Activated CD4-positive, alpha-beta T cell treated with anti-CD3 and anti-CD28 coated beads for 36 hours (primary cell): ENCODE data around the gene PADI3. TPM values are rescaled to one million over a fixed set of nuclear protein-coding genes. Genes with fewer than 3 reads are reported as not detected.

Source experiments
- ATAC-seq: fragments of 200-7000 bp; cut with Tn5 transposase; one replicate; pipeline ENCODE4 v1.10.0; 2021; ENCODE audit warnings: mild to moderate bottlenecking, moderate library complexity
- CTCF ChIA-PET: fragments of 350-600 bp; sonication (Branson Sonifier 250); formaldehyde crosslinking; loops from one replicate; lab custom pipeline; 2021; ENCODE audit warnings: antibody characterized with exemption; lab: Charles Lee
- POLR2A ChIA-PET: fragments of 350-600 bp; sonication (Branson Sonifier 250); formaldehyde crosslinking; loops from one replicate; lab custom pipeline; 2021; ENCODE audit warnings: antibody characterized with exemption, inconsistent platforms; lab: Charles Lee
- DNase-seq: peaks from one replicate; pipeline ENCODE4 v3.0.0-alpha.2; 2020
- H3K27ac Mint-ChIP-seq: one replicate; pipeline ENCODE4 v1.8.0; 2021; ENCODE audit warnings: mixed read lengths
- H3K27me3 Mint-ChIP-seq: one replicate; pipeline ENCODE4 v1.8.0; 2021; ENCODE audit warnings: mixed read lengths
- H3K36me3 Mint-ChIP-seq: one replicate; pipeline ENCODE4 v1.8.0; 2021; ENCODE audit warnings: low read depth, mixed read lengths
- H3K4me1 Mint-ChIP-seq: one replicate; pipeline ENCODE4 v1.8.0; 2021; ENCODE audit warnings: mixed read lengths
- H3K4me3 Mint-ChIP-seq: one replicate; pipeline ENCODE4 v1.8.0; 2021; ENCODE audit warnings: mild to moderate bottlenecking, moderate library complexity, mixed read lengths
- H3K9me3 Mint-ChIP-seq: one replicate; pipeline ENCODE4 v1.8.0; 2021; ENCODE audit warnings: low read depth, mixed read lengths
- intact Hi-C, 2 experiments: fragments of 100-400 bp; cut with DNase I in 1 of 2; cut with micrococcal nuclease in 1 of 2; formaldehyde crosslinking; loops; one replicate each; pipeline versions ENCODE4 v1.14.2 to v1.15.1; 2022 to 2024; cut with DNase I, micrococcal nuclease
- total RNA-seq, 2 experiments: library from RNA; stranded (reverse); gene quantifications; one replicate each; pipeline ENCODE4 v1.2.3, GENCODE V29; 2021

The PADI3 gene
- total RNA-seq, 2 experiments from 2014 or later, result not detected

DNA sequence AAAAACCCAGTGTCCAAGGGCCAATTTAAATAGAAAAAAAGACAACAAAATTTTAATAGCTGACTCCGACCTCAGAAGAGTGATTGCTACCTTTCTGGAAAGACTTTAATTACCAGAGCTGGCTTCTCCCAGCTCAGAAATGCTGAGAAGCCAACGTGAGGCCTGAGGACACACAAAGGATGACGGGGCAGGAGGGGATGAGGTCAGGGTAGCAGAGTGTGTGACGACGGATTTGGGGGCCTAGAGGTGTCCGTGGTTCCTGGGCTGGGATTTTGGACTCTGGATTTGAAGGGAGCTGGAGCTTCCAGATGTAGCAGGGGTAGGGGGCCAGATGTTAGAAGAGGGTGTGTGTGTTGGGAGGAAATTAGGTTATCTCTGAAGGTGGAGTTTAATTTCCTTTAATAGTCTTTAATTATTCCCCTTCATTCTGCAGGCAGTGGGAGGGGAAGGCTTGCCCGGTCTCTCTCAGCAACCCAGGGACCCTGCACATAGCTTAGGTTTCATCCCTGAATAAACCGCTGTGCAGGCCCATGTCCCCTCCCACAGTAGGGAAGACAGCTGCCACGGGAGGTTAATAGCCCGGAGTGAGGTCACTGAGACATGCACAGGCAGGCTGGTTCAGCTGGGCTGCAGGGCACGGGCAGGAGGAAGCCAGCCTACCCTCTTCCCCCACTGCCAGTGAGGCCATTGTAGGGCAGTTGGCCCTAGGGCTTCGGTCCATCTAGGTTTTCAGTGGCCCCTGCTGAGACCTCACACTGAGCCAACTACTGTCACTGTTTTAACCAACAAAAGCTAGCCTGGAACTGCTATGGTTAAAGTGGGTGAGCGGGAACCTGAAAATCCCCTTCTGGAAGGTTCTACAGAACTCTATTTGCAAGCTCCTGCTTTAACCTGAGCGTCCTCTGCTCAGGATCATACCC, 3.8 kb upstream of the PADI3 start:
- Mint-ChIP-seq H3K4me1 (no peaks in the 10 kb centered on the region), H3K27me3 (peaks cover 2% of the 10 kb centered on the region), H3K27ac (no peak overlapping the region), H3K4me3 (no peak overlapping the region), H3K36me3 (no peaks in the 10 kb centered on the region), H3K9me3 (no peaks in the 10 kb centered on the region)
- intact Hi-C loops, result no loop called here
- no peak for ATAC-seq
- no peak for DNase-seq
- ChIA-PET CTCF (interaction anchor here (0.9 to 2.2 kb wide), 4 partner anchors 7 to 170 kb away, joined by 3 to 10 read pairs (median 4); no protein-coding TSS in a partner anchor), POLR2A (interaction anchor here (0.6 kb wide), 1 partner anchor 35 kb away, joined by 4 read pairs; no protein-coding TSS in a partner anchor)

DNA sequence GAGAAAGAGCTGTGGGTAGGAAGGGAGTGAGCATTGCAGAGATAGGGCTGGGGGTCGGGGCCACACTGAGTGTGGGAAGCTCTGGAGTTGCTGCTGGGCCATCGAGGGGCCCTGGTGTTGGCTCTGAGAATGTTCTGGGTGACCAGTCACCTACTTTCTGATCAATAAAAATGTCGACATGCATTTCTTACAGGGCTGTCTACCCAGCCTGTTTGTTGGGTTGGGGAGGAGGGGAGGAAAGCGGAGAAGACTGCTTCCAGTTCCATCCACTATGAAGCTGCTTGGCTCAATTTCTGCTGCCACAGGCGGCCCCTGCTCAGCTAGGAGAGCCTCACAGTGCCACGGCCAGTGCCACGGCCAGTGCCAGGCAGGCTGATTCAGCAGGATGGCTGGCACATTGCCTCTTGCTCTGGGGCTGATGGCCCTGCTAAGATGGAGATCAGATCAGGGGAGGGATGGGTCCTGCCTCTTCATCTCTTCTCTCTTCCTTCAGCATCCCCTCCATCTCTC, 3.0 kb upstream of the PADI3 start:
- CTCF ChIA-PET, result interaction anchor here (0.7 to 2.2 kb wide), 5 partner anchors 8 to 202 kb away, joined by 3 to 10 read pairs (median 4); no protein-coding TSS in a partner anchor
- Mint-ChIP-seq H3K36me3 (no peaks in the 10 kb centered on the region), H3K9me3 (no peaks in the 10 kb centered on the region), H3K27me3 (peaks cover 5% of the 10 kb centered on the region), H3K4me1 (no peaks in the 10 kb centered on the region), H3K27ac (no peak overlapping the region), H3K4me3 (no peak overlapping the region)
- intact Hi-C loops, result no loop called here
- ATAC-seq (no peak), DNase-seq (no peak)
- POLR2A ChIA-PET, result no interaction called here

DNA sequence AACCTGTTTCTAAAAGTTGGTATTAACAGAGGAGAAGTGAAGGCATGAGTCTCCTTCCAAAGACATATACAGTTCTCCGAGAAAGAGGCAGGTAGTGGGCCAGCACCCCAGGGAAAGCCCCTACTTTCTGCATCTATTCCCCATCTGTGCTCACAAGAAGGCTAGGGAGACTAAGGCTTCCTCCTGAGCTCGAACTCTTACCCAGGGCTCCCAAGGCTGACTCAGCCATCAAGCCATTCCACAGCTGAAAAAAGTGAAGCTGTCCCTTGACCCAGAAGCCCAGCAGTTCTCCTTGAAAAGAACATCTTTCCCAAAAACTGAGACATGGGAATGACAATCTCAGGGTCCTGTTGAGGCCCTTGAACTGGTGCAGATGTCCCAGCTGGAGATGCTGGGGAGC, 1.9 kb upstream of the PADI3 start:
- no peak for DNase-seq
- intact Hi-C loops, result no loop called here
- ATAC-seq, result no peak
- Mint-ChIP-seq H3K9me3 (no peaks in the 10 kb centered on the region), H3K36me3 (no peaks in the 10 kb centered on the region), H3K27me3 (peaks cover 3% of the 10 kb centered on the region), H3K27ac (no peak overlapping the region), H3K4me1 (no peaks in the 10 kb centered on the region), H3K4me3 (no peak overlapping the region)
- POLR2A ChIA-PET, result no interaction called here
- CTCF ChIA-PET, result interaction anchor here (0.6 to 2.2 kb wide), 5 partner anchors 9 to 122 kb away, joined by 3 to 10 read pairs (median 5); no protein-coding TSS in a partner anchor

DNA sequence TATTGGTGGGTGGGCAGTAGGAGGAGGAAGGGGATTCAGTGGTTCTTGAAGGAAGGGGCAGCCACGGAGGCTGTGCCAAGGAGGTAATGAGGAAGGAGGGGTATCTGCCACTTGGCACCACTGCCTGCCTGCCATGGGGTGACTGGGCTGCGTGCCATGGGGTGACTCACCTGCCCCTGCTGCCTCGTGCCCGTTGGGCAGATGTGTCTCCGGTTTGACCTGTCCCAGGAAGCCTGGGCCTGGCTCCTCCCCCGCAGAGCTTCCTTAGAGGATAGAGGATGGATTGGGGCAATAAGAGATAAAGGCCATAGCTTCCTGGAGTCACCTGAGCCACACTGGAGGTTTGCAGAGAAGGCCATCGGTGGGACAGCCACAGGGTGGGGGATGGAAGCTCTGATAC, 1.7 kb downstream of the PADI3 start:
- CTCF ChIA-PET, result no interaction called here
- Mint-ChIP-seq H3K4me1 (no peaks in the 10 kb centered on the region), H3K27ac (no peak overlapping the region), H3K4me3 (no peak overlapping the region), H3K36me3 (no peaks in the 10 kb centered on the region), H3K9me3 (no peaks in the 10 kb centered on the region), H3K27me3 (peaks cover 4% of the 10 kb centered on the region)
- DNase-seq (no peak), ATAC-seq (no peak)
- POLR2A ChIA-PET, result no interaction called here
- intact Hi-C loops, result no loop called here

DNA sequence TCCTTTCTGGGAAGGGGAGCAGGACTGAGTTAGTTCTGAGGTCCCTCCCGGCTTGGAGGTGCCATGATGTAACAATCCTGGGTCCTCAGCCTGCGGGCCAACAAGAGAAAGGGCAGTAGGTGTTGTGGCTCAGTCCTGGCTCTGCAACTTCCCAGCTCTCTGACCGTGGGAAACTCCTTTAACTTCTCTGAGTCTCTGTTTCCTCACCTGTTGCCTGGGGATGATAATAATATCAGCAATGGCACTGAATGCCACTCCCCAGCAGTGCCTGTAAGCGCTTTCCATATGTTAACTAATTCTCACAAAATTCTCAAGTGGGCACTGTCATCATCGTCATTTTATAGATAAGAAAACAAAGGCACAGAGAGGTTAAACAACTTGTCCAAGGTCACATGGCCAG, 2.3 kb downstream of the PADI3 start:
- ChIA-PET POLR2A (no interaction called here), CTCF (no interaction called here)
- H3K4me3 Mint-ChIP-seq, result no peak overlapping the region
- H3K27ac Mint-ChIP-seq, result no peak overlapping the region
- peaks cover 4% of the 10 kb centered on the region for H3K27me3 Mint-ChIP-seq
- no peaks in the 10 kb centered on the region for H3K9me3 Mint-ChIP-seq
- no peaks in the 10 kb centered on the region for H3K4me1 Mint-ChIP-seq
- intact Hi-C loops, result no loop called here
- ATAC-seq (no peak), DNase-seq (no peak)
- H3K36me3 Mint-ChIP-seq, result no peaks in the 10 kb centered on the region

DNA sequence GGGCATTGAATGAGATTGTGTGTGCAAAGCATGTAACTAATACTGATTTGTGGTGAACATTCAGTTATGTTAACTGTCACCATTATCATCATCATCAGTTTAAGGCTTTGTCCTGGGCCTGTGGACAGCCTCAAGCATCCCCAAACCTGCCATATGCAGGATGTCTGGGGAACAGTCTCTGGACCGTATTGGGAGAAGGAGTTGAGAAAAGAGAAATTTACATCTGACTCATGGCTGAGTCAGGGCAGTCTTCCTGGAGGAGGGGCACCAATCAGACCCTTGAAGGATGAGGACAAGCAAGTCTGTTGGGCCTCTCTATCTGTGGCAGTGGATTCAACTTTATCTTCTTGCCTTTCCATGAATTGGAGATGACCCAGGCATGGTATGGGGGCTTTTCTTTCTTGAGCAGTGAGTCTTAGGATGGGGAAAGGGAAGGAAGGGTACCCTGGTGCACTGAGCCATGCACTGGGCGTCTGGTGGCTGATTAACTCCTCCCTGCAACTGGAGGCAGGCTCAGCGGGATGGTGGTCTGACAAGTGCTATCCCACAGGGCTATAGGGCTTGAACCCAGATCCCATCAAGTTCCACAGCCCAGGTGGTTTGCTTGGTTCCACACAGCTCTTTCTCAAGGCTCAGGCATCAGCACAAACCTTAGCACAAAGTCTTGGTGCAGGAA, 2.9 kb downstream of the PADI3 start:
- H3K4me1 Mint-ChIP-seq, result no peaks in the 10 kb centered on the region
- no peak overlapping the region for H3K4me3 Mint-ChIP-seq
- H3K27me3 Mint-ChIP-seq, result peaks cover 4% of the 10 kb centered on the region
- POLR2A ChIA-PET, result no interaction called here
- intact Hi-C loops, result no loop called here
- no peaks in the 10 kb centered on the region for H3K36me3 Mint-ChIP-seq
- DNase-seq (no peak), ATAC-seq (no peak)
- no peaks in the 10 kb centered on the region for H3K9me3 Mint-ChIP-seq
- CTCF ChIA-PET, result no interaction called here
- no peak overlapping the region for H3K27ac Mint-ChIP-seq

DNA sequence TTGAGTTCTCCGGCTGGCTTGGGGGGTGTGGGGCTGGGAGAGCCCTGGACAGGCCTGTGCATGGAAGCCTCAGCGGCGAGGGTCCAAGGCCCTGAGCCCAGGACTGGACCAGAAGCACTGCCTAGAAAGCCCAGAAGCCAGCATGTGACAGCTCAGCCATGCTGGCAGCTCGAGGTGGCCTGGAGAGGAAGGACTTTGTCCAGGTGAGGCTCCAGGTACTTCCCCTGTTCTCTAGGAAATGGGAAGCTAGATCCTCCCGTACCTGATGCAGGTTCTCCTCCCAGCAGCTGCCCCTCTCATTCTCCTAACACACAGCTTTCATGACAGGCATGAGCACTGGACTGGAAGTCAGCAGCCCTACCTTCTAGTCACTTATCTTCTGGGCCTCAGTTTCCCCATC, 6.4 kb downstream of the PADI3 start:
- DNase-seq, result no peak
- H3K4me1 Mint-ChIP-seq, result no peaks in the 10 kb centered on the region
- intact Hi-C loops, result no loop called here

DNA sequence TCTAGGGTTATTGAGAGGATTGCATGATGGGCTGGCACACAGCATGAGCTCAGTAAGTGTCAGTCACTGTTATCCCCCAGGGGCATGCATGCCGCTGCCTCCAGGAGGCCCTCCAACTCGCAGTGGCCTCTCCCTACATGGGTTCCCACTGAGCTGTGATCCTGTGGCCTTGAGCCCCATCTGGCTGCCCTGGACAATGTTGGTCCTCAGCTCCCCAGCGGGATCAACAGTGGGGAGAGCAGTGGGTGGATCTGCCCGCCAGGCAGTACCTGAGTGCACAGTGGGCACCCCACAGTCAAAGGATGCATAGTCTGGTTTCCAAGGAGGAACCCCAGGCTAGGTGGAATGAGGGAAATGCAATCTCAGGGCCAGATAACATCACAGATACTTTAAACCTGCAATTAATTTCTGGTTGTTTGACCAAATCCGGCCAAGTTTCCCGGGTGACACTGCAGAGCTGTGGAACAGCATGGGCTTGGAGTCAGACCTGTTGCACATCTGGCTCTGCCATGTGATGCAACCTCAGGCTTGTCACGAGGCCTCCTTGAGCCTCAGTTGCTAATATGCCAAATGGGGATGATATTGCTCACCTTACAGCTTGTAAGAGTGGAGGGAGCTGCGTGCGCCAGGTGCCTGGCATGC, 9.3 kb downstream of the PADI3 start:
- ChIA-PET CTCF (interaction anchor here (0.6 to 1.2 kb wide), 3 partner anchors 21 to 219 kb away, joined by 3 to 5 read pairs (median 3); no protein-coding TSS in a partner anchor), POLR2A (no interaction called here)
- no peaks in the 10 kb centered on the region for H3K4me1 Mint-ChIP-seq
- H3K36me3 Mint-ChIP-seq, result no peaks in the 10 kb centered on the region
- H3K4me3 Mint-ChIP-seq, result no peak overlapping the region
- intact Hi-C loops, result no loop called here
- H3K9me3 Mint-ChIP-seq, result no peaks in the 10 kb centered on the region
- DNase-seq (no peak), ATAC-seq (no peak)
- peaks cover 3% of the 10 kb centered on the region for H3K27me3 Mint-ChIP-seq
- no peak overlapping the region for H3K27ac Mint-ChIP-seq

More for the DNA sequence above, 6.4 kb downstream of the PADI3 start:
- no peak overlapping the region for H3K4me3 Mint-ChIP-seq
- ChIA-PET POLR2A (no interaction called here), CTCF (interaction anchor here (1.0 kb wide), 1 partner anchor 8 kb away, joined by 5 read pairs; no protein-coding TSS in a partner anchor)
- H3K36me3 Mint-ChIP-seq, result no peaks in the 10 kb centered on the region
- no peak for ATAC-seq
- no peak overlapping the region for H3K27ac Mint-ChIP-seq
- peaks cover 4% of the 10 kb centered on the region for H3K27me3 Mint-ChIP-seq
- H3K9me3 Mint-ChIP-seq, result no peaks in the 10 kb centered on the region

DNA sequence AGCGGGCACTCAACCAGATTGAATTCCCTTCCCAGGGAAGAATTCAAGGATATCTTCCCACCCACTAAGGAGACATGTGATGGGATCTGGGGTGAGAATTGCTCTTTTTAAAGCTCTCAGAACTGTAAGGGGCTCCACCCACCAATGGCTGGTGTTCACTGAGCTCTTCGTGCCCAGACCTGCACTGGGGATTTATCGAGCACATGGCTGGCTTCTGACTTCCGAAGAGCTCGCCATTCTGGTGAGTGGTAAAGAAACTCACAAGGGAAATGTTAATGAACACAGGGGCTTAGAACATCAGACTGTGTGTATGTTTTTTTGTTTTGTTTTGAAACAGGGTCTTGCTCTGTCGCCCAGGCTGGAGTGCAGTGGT, 9.8 kb downstream of the PADI3 start:
- ChIA-PET CTCF (interaction anchor here (0.6 to 1.2 kb wide), 2 partner anchors 22 to 218 kb away, joined by 3 to 5 read pairs; no protein-coding TSS in a partner anchor), POLR2A (interaction anchor here (0.6 kb wide), 1 partner anchor 691 kb away, joined by 7 read pairs; no protein-coding TSS in a partner anchor)
- no peaks in the 10 kb centered on the region for H3K9me3 Mint-ChIP-seq
- no peak overlapping the region for H3K4me3 Mint-ChIP-seq
- no peaks in the 10 kb centered on the region for H3K4me1 Mint-ChIP-seq
- ATAC-seq, result no peak
- no peak for DNase-seq
- no peaks in the 10 kb centered on the region for H3K36me3 Mint-ChIP-seq
- no peak overlapping the region for H3K27ac Mint-ChIP-seq
- intact Hi-C loops, result no loop called here
- peaks cover 3% of the 10 kb centered on the region for H3K27me3 Mint-ChIP-seq

DNA sequence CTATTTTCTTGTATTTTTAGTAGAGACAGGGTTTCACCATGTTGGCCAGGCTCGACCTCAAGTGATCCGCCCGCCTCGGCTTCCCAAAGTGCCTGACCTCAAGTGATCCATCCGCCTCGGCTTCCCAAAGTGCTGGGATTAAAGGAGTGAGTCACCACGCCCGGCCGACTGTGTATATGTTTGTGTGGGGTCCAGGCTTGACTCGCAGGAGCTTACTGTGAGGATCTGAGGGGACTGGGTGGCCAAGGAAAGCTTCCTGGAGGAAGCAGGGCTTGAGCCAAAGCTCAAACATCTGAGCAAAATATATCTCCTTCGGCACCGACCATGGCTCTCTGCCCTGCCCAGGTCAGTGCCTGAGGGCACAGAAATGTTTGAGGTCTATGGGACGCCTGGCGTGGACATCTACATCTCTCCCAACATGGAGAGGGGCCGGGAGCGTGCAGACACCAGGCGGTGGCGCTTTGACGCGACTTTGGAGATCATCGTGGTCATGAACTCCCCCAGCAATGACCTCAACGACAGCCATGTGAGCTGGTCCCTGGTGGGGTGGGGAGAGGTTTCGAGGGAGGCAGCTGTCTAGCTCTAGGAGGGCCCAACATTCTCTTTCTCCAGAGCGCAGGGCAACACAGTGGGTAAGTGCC, 10.5 kb downstream of the PADI3 start:
- intact Hi-C loops, result no loop called here
- CTCF ChIA-PET, result interaction anchor here (0.7 to 1.2 kb wide), 3 partner anchors 23 to 133 kb away, joined by 3 to 5 read pairs (median 4); no protein-coding TSS in a partner anchor
- H3K27ac Mint-ChIP-seq, result no peak overlapping the region
- no peak for ATAC-seq
- POLR2A ChIA-PET, result interaction anchor here (0.6 kb wide), 1 partner anchor 690 kb away, joined by 7 read pairs; no protein-coding TSS in a partner anchor
- H3K9me3 Mint-ChIP-seq, result no peaks in the 10 kb centered on the region
- H3K4me3 Mint-ChIP-seq, result no peak overlapping the region
- no peak for DNase-seq
- peaks cover 3% of the 10 kb centered on the region for H3K27me3 Mint-ChIP-seq
- H3K4me1 Mint-ChIP-seq, result no peaks in the 10 kb centered on the region
- no peaks in the 10 kb centered on the region for H3K36me3 Mint-ChIP-seq
